AG04449 (cell line): ENCODE results near the gene MYO1B.

ENCODE experiments used
- CTCF ChIA-PET: fragments of 350-600 bp; formaldehyde crosslinking; extraction: SDS; loops from one replicate; lab custom pipeline; 2021; ENCODE audit warnings: antibody characterized with exemption; lab: Yijun Ruan, JAX
- POLR2A ChIA-PET: fragments of 400-600, 350-600 bp; formaldehyde crosslinking; extraction: SDS; loops from one replicate; lab custom pipeline; 2020; ENCODE audit warnings: antibody characterized with exemption, inconsistent platforms; lab: Yijun Ruan, JAX
- DNase-seq: peaks from one replicate; pipeline ENCODE4 v3.0.0-alpha.2; 2010; ENCODE audit warnings: low read depth, low spot score
- H3K4me3 ChIP-seq: 2 replicates; pipeline ENCODE4 v1.5.1; 2011; ENCODE audit warnings: low read depth, mild to moderate bottlenecking, control low read depth, low read length
- TF ChIP-seq, protein P1 (sequence below): IDR thresholded peaks from one replicate; pipeline ENCODE4 v1.5.1; 2011; ENCODE audit warnings: mild to moderate bottlenecking, moderate library complexity, low read length, control low read depth, inconsistent platforms; ENCODE audit not compliant: insufficient read depth; ENCODE audit errors: missing control alignments

MYO1B gene

DNA sequence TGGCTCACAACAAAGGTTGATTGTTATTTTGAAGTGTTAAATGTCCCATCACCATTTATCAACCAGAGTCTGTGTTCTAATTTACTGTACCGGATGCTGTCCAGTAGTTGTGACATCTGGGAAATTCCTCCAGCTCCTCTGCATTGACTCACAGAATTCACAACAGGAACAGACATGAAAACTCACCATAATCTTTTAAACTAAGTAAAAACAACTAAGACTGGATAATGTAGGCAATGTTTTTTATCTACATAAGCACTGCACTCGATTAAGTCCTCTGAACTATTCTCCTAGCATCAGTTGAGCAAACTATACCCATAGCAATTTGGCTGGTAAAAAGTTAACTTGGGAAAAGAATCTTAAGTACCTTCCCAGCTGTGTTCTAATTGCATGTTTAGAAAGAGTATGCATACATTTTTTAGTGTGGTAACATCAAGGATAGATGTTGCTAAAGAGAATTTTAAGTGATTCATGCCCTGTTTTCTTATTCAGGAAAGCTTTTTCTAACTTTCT lies 42.9 kb upstream of the MYO1B start:
- no peak overlapping the region for H3K4me3 ChIP-seq
- DNase-seq = peak; percentile 75
- ChIA-PET POLR2A (interaction anchor here (1.6 kb wide), 1 partner anchor 31 kb away, joined by 6 read pairs; no protein-coding TSS in a partner anchor), CTCF (interaction anchor here (1.1 to 1.4 kb wide), 2 partner anchors 37 to 299 kb away, joined by 4 to 6 read pairs; no protein-coding TSS in a partner anchor)
- TF ChIP-seq, protein P1, sequence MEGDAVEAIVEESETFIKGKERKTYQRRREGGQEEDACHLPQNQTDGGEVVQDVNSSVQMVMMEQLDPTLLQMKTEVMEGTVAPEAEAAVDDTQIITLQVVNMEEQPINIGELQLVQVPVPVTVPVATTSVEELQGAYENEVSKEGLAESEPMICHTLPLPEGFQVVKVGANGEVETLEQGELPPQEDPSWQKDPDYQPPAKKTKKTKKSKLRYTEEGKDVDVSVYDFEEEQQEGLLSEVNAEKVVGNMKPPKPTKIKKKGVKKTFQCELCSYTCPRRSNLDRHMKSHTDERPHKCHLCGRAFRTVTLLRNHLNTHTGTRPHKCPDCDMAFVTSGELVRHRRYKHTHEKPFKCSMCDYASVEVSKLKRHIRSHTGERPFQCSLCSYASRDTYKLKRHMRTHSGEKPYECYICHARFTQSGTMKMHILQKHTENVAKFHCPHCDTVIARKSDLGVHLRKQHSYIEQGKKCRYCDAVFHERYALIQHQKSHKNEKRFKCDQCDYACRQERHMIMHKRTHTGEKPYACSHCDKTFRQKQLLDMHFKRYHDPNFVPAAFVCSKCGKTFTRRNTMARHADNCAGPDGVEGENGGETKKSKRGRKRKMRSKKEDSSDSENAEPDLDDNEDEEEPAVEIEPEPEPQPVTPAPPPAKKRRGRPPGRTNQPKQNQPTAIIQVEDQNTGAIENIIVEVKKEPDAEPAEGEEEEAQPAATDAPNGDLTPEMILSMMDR = no peak

- CTCF ChIA-PET = interaction anchor here (1.1 kb wide), 1 partner anchor 298 kb away, joined by 6 read pairs; no protein-coding TSS in a partner anchor
- no peak for DNase-seq
These were observed 42.3 kb upstream of the MYO1B start for GRCh38 chr2:191202881-191203397.

GRCh38 chr2:191204433-191204832 lies 40.8 kb upstream of the MYO1B start:
- TF ChIP-seq, protein P1 = no peak
- H3K4me3 ChIP-seq = no peak overlapping the region
- no peak for DNase-seq
- ChIA-PET POLR2A (no interaction called here), CTCF (interaction anchor here (1.6 kb wide), 1 partner anchor 15 kb away, joined by 11 read pairs; no protein-coding TSS in a partner anchor)

More at GRCh38 chr2:191202881-191203397, 42.3 kb upstream of the MYO1B start:
- H3K4me3 ChIP-seq = no peak overlapping the region
- POLR2A ChIA-PET = interaction anchor here (1.6 kb wide), 1 partner anchor 31 kb away, joined by 6 read pairs; no protein-coding TSS in a partner anchor
- TF ChIP-seq, protein P1 = no peak

DNA sequence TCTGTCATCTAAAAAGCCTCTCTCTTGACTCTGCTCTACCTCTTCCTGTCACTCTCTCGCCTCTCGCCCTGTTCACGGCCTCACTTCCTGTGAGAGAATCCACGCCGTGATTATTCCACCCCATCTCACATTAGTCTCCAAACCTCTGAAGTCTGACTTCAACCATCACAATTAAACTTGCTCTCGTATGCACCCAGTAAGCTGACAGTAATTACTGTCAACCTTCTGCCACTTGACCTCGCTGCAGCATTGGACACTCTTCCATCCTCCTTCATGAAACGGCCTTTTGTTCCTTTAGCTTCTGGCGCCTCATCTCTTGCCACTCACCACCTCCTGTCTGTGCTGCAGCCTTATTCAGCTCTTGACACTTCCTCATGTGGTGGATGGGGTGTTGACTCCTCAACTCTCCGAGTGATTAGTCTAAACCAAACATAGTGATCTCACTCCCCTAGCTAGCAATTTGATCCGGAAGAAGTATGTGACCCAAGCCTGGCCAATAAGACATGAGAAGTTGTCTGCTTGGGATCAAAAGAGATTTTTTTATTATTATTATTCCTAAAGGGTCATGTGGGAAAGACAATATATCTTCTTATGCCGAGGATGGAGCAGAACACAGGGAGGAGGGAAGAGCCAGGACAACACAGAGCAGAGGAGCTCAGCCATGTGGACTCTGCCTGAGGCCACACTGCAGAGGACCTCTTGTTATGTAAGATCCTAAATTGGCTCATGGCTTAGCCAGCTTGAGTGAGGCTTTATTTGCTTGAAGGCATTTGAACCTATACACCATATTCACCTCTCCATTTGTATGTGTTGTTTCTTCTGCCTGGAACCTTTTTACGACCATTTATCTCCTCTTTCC lies 38.4 kb upstream of the MYO1B start:
- TF ChIP-seq, protein P1 = no peak
- DNase-seq = no peak
- ChIA-PET POLR2A (no interaction called here), CTCF (interaction anchor here (0.6 to 5.3 kb wide), 6 partner anchors 12 to 315 kb away, joined by 3 to 35 read pairs (median 4); no protein-coding TSS in a partner anchor)
- no peak overlapping the region for H3K4me3 ChIP-seq

- TF ChIP-seq, protein P1 = no peak
- H3K4me3 ChIP-seq = no peak overlapping the region
- ChIA-PET CTCF (interaction anchor here (1.0 to 5.3 kb wide), 3 partner anchors 9 to 292 kb away, joined by 3 to 35 read pairs (median 9); no protein-coding TSS in a partner anchor), POLR2A (interaction anchor here (0.6 kb wide), 1 partner anchor 11 kb away, joined by 3 read pairs; no protein-coding TSS in a partner anchor)
- peak; percentile 67 for DNase-seq
These were observed 35.9 kb upstream of the MYO1B start for GRCh38 chr2:191209340-191209739.
